Stomach (tissue), 4 donors: ENCODE data around the gene CCDC102B.

ENCODE experiments used
- CTCF ChIP-seq, 7 experiments: fragments of 450-650 bp in 4 of 7; fragments of 200-600 bp in 3 of 7; sonication (generic) in 3 of 7; IDR thresholded peaks; one replicate each; pipeline ENCODE4 v1.5.1; 2016 to 2019; ENCODE audit warnings: antibody characterized with exemption in 7 of 7, control low read depth in 2 of 7, mild to moderate bottlenecking in 1 of 7
- EP300 ChIP-seq: sonication (generic); formaldehyde crosslinking; IDR thresholded peaks from one replicate; pipeline ENCODE4 v1.6.1; 2017; ENCODE audit warnings: antibody characterized with exemption
- POLR2A ChIP-seq, 4 donors: fragments of 450-650 bp; IDR thresholded peaks; one replicate each; pipeline ENCODE4 v1.6.1; 2016; ENCODE audit warnings: antibody characterized with exemption in 4 of 4, control low read depth in 2 of 4, mild to moderate bottlenecking in 1 of 4, moderate library complexity in 1 of 4

- TF ChIP-seq POLR2A (IDR thresholded peaks at IDR 0.05) (no peak), CTCF (IDR thresholded peaks at IDR 0.05) (no peak), EP300 (no peak)
These were observed 122.0 kb downstream of the CCDC102B start for GRCh38 chr18:68919900-68920299.
